Activated CD4-positive, alpha-beta T cell treated with anti-CD3 and anti-CD28 coated beads, Interleukin-2, amount 50 U/mL, for 1 hour (primary cell): ENCODE data around the gene POLR2E.

Source experiments
- DNase-seq: peaks from one replicate; pipeline ENCODE4 v3.0.0-alpha.2; 2020

POLR2E gene

DNA sequence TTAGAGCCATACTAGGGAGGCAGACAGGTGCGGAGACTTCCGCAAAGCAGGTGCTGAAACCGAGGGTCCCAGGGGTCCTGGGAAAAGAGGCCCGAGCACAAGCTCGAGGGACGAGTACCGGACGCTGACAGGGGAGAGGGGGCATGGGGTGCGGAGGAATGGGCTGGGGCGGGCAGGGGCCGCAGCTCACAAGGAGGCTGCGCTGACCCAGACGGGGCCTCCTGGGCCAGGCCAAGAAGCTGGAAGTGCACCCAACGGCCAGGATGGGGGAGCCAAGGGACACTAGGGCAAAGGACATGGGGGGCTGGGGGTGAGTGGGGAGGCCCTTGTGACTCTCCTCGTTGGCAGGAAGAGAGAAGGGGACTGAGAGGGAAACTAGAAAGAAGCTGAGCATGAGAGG is 1.8 kb downstream of the POLR2E start:
- DNase-seq, result no peak

GRCh38 chr19:1091544-1092175 is 3.5 kb downstream of the POLR2E start:
- DNase-seq, result no peak

DNA sequence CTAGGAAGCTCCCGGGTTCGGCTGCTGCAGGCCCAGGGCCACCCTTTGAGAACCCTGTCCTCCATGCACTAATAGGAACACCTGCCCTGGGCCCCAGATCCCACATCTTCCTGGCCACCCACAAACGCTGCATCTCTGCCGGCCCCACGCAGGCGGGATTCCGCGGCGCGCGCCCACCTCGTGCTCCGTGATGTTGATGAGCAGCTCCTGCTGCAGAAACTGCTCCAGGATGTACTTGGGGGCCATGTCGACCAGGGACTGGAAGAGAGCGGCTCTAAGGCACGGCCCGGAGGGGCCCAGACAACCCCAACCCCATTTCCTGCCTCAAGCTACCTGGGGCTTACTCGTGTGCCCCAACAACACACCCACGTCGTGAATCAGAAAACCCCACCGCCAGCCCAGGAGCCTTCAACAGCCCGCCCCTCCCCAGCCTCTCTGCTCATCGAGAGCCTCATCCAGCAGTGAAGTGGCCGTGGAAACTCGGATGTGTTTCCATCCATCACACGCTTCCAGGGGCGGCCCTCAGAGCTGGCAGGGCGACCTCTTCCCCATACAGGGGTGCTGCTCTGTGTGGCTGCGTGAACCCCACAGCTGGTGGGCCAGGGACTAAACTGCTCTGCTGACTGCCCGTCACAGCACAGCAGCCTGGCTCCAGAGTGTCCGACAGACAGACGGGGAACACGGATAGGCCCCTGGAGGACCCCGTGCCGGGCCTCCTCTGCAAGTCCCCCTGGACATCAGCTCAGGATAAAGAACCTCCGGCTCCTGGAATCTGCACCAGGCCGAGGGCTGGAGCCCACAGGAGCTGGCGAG is 4.2 kb downstream of the POLR2E start:
- DNase-seq, result no peak

- no peak for DNase-seq
These were observed 5.3 kb downstream of the POLR2E start for GRCh38 chr19:1089891-1090290.

DNA sequence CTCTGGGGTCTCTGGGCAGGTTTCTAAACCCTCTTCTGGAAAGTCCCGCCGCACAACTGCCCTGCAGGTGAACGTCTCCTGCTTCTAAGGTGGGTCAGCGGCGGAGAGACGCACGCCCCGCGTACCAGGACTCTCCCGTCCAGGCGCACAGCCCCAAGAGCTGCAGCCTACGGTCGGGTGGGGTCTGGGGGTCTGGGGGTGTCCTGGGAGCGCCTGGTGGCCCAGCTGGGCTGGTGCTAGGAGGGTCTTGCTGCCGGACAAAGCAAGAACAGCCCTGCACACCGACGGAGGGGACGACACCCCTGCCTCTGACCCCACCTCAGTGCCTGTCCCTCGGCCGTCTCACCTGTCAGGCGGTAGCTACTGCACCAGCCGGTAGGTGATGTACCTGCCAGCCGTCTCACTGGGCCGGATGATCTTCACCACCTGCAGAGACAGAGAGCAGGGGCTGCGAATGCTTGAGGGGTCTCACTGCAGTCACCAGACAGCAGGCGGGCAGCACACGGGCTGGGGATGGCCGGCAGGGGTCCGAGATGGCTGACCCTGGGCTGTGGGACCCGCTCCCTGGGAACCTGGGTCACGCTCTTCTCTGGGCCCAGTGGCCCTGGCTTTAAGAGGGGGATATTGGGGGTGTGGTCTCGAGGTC is 5.9 kb downstream of the POLR2E start:
- DNase-seq, result no peak

GRCh38 chr19:1088416-1089010 is 6.7 kb downstream of the POLR2E start:
- no peak for DNase-seq

- no peak for DNase-seq
These were observed 7.3 kb downstream of the POLR2E start for GRCh38 chr19:1087813-1088415.

DNA sequence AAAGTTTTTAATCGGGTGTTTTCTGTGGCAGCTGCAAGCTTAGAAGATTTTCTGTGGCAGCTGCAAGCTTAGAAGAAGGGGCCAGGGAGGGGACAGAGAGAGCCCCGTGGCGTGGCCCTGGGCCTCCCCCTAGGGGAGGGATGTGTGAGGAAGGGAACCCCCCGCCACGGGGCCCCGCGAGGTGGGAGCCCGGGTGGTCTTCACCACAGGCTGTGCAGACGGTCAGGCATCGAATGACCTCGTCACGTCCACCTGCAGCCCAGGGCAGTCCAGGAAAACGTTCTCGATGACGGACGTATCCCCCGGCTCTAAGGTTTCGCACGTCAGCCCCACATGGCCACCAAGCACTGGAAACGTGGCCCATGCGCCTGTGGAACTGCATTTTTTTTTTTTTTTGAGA is 8.6 kb downstream of the POLR2E start:
- DNase-seq, result no peak

DNA sequence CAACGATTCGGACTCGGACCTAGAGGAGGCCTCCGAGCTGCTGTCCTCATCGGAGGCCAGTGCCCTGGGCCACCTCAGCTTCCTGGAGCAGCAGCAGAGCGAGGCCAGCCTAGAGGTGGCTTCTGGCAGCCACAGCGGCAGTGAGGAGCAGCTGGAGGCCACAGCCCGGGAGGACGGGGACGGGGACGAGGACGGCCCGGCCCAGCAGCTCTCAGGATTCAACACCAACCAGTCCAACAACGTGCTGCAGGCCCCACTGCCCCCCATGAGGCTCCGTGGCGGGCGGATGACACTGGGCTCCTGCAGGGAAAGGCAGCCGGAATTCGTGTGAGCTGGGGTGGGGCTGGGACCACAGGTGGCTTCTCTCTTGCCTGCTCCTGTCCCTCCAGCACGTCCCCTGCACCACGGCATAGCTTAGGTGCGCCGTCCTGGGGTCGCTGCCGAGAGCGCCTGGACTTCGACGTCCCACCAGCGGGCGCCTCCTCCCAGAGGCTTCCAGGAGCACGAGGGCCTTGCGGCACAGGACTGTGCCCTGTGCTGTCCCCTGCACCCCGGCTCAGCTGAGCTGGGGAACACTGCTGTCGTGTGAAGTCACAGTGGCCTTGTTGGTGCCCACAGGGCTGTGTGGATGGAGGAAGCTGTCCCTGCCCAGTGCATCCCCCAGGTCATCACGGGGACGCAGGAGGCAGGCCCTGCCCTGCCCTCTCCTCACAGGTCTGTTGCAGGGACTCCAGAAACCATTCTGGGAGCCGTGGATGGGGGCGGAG is 9.3 kb downstream of the POLR2E start:
- no peak for DNase-seq

- no peak for DNase-seq
These were observed 10.0 kb downstream of the POLR2E start for GRCh38 chr19:1085053-1085658.

DNA sequence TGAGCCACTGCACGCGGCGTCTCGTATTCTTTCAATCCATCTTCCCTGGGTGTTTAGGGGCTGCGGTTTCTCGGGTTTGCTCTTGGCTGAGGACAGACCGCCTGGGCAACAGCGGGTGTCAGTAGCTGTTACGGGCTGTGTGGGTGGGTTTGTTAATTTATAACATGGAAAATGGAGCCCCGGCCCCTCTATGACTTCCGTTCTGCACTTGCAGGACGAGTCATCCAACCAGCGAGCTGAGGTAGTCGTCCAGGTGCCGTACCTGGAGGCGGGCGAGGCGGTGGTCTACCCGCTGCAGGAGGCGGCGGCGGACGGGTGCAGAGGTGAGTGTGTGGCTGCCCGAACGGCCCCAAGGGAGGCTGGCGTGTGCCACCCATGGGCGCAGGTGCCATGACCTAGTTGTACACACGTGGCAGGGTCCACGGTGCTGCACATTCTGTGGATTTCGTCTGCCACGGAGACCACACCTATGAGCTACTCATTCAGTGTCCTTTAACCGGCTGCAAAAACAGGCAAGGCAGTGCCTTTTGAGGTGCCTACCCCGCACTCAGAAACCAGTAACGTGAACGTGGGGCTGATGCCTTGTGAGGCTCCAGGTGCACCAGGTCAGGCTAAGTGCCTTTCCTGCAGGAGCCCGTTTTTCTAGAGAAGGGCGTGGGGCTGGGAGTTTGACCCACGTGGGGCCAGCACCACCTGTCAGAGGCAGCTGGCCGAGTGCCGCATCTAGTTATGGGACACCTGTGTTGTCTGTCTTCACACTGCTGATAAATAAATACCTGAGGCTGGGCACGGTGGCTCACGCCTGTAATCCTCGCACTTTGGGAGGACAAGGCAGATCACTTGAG is 10.9 kb downstream of the POLR2E start:
- no peak for DNase-seq

DNA sequence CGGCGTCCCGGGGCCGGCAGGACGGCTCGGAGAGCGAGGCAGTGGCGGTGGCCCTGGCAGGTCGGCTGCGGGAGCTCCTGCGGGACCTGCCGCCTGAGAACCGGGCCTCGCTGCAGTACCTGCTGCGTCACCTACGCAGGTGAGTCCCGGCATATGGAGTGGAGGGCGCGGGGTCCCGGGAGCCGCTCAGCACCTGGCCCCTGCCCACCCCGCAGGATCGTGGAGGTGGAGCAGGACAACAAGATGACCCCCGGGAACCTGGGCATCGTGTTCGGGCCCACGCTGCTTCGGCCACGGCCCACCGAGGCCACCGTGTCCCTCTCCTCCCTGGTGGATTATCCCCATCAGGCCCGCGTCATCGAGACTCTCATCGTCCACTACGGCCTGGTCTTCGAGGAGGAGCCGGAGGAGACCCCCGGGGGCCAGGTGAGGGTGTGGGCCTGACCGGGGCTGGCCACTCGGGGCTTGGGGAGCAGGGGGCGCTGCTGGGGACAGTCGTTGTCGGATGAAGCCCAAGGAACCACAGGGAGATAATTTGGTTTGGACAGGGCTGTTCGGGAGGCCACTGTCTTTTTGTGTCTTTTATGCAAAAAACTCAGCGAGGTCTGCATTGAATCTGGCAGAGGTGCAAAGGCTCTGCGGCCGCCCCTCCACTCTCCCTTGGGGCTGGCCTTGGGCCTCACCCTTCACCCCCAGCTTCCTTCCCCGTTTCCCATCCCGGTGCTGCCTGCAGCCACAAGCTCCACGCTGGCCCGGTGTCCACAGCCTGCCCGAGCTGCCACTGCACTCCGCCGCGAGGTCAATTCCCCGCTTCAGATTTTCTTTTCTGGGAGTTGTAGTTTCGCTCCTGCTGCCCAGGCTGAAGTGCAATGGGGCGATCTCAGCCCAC is 12.0 kb downstream of the POLR2E start:
- DNase-seq, result no peak

DNA sequence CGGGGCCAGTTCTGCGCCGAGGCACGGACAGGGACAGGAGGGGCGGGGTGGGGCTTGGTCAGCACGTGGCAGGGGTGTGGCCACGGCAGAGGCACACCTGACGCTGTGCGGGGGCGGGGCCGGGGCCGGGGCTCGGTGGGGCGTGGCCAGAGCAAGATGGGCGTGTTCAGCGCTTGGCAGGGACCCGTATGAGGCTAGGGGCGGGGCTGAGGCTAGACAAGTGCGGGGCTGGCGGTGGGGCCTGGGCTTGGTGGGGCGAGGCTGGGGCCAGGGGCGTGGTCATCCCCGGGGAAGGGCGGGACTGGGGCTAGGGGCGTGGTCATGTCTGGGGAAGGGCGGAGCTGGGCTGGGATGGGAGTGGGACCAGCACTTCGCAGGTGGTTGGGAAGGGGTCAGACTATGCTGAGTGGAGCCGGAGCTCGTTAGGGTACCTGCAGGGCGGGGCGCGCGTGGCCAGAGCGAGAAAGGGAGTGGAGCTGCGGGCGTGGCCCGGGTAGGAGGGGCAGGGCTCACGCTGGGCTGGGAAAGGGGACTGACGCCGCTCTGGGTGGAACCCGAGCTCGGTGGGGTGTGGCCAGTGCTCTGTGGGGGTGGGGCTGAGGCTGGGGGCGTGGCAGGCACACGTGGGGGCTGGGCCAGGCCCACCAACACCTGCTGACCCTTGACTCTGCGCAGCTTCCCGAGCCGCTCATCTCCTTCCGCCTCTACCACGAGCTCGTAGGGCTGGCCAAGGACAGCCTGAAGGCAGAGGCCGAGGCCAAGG is 12.8 kb downstream of the POLR2E start:
- DNase-seq, result peak; percentile 89

- DNase-seq, result no peak
These were observed 13.6 kb downstream of the POLR2E start for GRCh38 chr19:1081301-1082164.

- DNase-seq, result no peak
These were observed 14.6 kb downstream of the POLR2E start for GRCh38 chr19:1080360-1081161.

- DNase-seq, result peak; percentile 57
These were observed 15.5 kb downstream of the POLR2E start for GRCh38 chr19:1079566-1080111.

- DNase-seq, result peak; percentile 91
These were observed 18.2 kb downstream of the POLR2E start for GRCh38 chr19:1076951-1077350.
